Gastroesophageal sphincter (tissue), 3 donors: ENCODE data around the gene CCDC197.

Source experiments
- CTCF ChIP-seq, 4 experiments: fragments of 200-600 bp in 2 of 4; fragments of 450-650 bp in 2 of 4; sonication (generic) in 1 of 4; IDR thresholded peaks; one replicate each; pipeline ENCODE4 v1.5.1; 2017 to 2019; ENCODE audit warnings: antibody characterized with exemption in 4 of 4, mild to moderate bottlenecking in 2 of 4, moderate library complexity in 2 of 4
- EP300 ChIP-seq: sonication (generic); formaldehyde crosslinking; IDR thresholded peaks from one replicate; pipeline ENCODE4 v1.6.1; 2017; ENCODE audit warnings: antibody characterized with exemption, mild to moderate bottlenecking
- POLR2A ChIP-seq, 2 donors: fragments of 450-650 bp; IDR thresholded peaks; one replicate each; pipeline ENCODE4 v1.6.1; 2017; ENCODE audit warnings: antibody characterized with exemption in 2 of 2, mild to moderate bottlenecking in 2 of 2, moderate library complexity in 1 of 2
- POLR2AphosphoS5 ChIP-seq: sonication (generic); formaldehyde crosslinking; IDR thresholded peaks from one replicate; pipeline ENCODE4 v1.6.1; 2017; ENCODE audit warnings: antibody characterized with exemption

GRCh38 chr14:93977171-93977570 lies 19.9 kb upstream of the CCDC197 start:
- no peak for TF ChIP-seq POLR2AphosphoS5
- no peak for TF ChIP-seq CTCF (IDR thresholded peaks at IDR 0.05)
- no peak for TF ChIP-seq EP300
- TF ChIP-seq POLR2A (IDR thresholded peaks at IDR 0.05) = no peak
